ENCODE results near the gene FRY.

FRY gene

DNA sequence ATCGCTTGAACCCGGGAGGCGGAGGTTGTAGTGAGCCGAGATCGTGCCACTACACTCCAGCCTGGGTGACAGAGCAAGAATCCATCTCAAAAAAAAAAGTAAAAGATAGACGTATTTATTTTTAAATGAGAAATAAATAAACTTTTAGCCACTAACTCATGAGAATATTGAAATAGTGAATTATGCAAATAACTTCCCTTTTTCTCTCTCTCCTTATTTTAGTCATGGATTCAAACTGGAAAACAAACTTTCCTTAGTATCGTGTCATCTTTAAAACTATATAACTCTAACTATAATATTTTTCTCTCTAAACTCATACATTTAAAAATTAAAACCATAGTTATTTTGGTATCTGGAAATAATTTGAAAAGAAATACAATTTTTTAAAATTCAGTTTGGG lies 96.1 kb downstream of the FRY start:
- TF ChIP-seq ZNF274 (IDR thresholded peaks at IDR 0.05; ENCODE audit: low read depth, low read length) = no peak
- H3K4me3 ChIP-seq (ENCODE audit: low read length) = no peak overlapping the region

- no peak for TF ChIP-seq ZNF274 (IDR thresholded peaks at IDR 0.05; ENCODE audit: low read depth, low read length)
Measured at GRCh38 chr13:32134241-32135055, 102.9 kb downstream of the FRY start.

DNA sequence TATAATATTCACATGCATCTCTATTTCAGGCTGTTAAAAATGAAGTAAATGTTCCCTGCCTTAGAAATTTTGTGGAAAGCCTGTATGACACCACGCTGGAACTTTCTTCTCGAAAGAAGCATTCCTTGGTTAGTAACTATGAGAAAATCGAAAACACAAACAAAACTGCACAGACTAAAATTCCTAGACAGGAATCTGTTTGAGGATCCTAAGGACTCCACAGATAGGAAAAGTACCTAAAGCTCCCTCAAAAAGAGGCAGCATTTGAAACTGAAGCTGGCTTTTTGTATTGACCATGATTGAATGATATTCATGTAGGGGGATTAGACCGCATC lies 103.4 kb downstream of the FRY start:
- TF ChIP-seq ZNF274 (IDR thresholded peaks at IDR 0.05; ENCODE audit: low read depth, low read length) = no peak
- no peak overlapping the region for H3K4me3 ChIP-seq (ENCODE audit: low read length)

More at GRCh38 chr13:32134241-32135055, 102.9 kb downstream of the FRY start:
- no peak overlapping the region for H3K4me3 ChIP-seq (ENCODE audit: low read length)

DNA sequence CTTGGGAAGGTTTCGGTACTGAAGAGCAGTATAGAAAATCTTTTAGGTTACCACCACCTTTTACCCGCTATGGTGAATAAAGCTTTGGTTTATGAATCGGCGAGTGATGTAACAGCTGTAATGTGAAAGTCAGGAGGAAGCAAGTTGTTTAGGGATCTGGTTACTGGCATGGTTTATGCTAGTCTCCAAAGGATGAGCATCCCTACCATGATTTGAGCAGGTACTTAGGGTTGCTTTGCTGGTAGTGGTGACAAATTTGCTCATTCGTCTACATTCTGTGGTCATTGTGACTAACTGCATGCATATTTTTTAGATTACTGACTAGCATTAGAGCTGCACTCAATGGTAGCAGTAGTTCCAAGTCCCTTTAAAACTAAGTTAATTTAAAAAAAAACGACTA lies 104.1 kb downstream of the FRY start:
- no peak overlapping the region for H3K4me3 ChIP-seq (ENCODE audit: low read length)
- no peak for TF ChIP-seq ZNF274 (IDR thresholded peaks at IDR 0.05; ENCODE audit: low read depth, low read length)

GRCh38 chr13:32136061-32136460 lies 104.5 kb downstream of the FRY start:
- no peak for TF ChIP-seq ZNF274 (IDR thresholded peaks at IDR 0.05; ENCODE audit: low read depth, low read length)
- H3K4me3 ChIP-seq (ENCODE audit: low read length) = no peak overlapping the region

- H3K4me3 ChIP-seq (ENCODE audit: low read length) = no peak overlapping the region
- TF ChIP-seq ZNF274 (IDR thresholded peaks at IDR 0.05; ENCODE audit: low read depth, low read length) = no peak
Measured at GRCh38 chr13:32136716-32137115, 105.1 kb downstream of the FRY start.

GRCh38 chr13:32139251-32139650 lies 107.7 kb downstream of the FRY start:
- H3K4me3 ChIP-seq (ENCODE audit: low read length) = no peak overlapping the region
- no peak for TF ChIP-seq ZNF274 (IDR thresholded peaks at IDR 0.05; ENCODE audit: low read depth, low read length)

- no peak overlapping the region for H3K4me3 ChIP-seq (ENCODE audit: low read length)
- no peak for TF ChIP-seq ZNF274 (IDR thresholded peaks at IDR 0.05; ENCODE audit: low read depth, low read length)
Measured at GRCh38 chr13:32140109-32140508, 108.5 kb downstream of the FRY start.

- no peak for TF ChIP-seq ZNF274 (IDR thresholded peaks at IDR 0.05; ENCODE audit: low read depth, low read length)
- H3K4me3 ChIP-seq (ENCODE audit: low read length) = no peak overlapping the region
Measured at GRCh38 chr13:32141462-32141861, 109.9 kb downstream of the FRY start.

DNA sequence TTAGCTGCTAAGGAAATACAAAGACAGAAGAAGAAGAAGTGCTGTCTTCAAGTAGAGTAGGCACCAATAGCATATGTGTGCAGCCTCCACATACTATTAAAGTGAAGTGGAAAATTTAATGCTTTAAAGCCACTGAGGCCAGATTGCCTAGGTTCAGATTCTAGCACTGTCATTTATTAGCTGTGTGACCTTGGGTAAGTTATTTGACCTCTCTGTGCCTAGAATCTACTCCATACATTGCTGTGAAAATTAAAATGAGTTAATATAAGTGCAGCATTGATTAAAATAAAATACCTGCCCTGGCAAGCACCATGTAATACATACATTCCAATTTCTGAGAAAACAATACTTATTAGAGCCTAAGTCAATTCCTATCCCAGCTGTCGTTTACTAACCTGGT lies 110.5 kb downstream of the FRY start:
- no peak for TF ChIP-seq ZNF274 (IDR thresholded peaks at IDR 0.05; ENCODE audit: low read depth, low read length)
- H3K4me3 ChIP-seq (ENCODE audit: low read length) = no peak overlapping the region

- TF ChIP-seq ZNF274 (IDR thresholded peaks at IDR 0.05; ENCODE audit: low read depth, low read length) = no peak
- no peak overlapping the region for H3K4me3 ChIP-seq (ENCODE audit: low read length)
Measured at GRCh38 chr13:32142956-32143375, 111.4 kb downstream of the FRY start.

- TF ChIP-seq ZNF274 (IDR thresholded peaks at IDR 0.05; ENCODE audit: low read depth, low read length) = no peak
- no peak overlapping the region for H3K4me3 ChIP-seq (ENCODE audit: low read length)
Measured at GRCh38 chr13:32147193-32147592, 115.6 kb downstream of the FRY start.

GRCh38 chr13:32147976-32148375 lies 116.4 kb downstream of the FRY start:
- TF ChIP-seq ZNF274 (IDR thresholded peaks at IDR 0.05; ENCODE audit: low read depth, low read length) = no peak
- no peak overlapping the region for H3K4me3 ChIP-seq (ENCODE audit: low read length)

- no peak for TF ChIP-seq ZNF274 (IDR thresholded peaks at IDR 0.05; ENCODE audit: low read depth, low read length)
- no peak overlapping the region for H3K4me3 ChIP-seq (ENCODE audit: low read length)
Measured at GRCh38 chr13:32150239-32150638, 118.7 kb downstream of the FRY start.

DNA sequence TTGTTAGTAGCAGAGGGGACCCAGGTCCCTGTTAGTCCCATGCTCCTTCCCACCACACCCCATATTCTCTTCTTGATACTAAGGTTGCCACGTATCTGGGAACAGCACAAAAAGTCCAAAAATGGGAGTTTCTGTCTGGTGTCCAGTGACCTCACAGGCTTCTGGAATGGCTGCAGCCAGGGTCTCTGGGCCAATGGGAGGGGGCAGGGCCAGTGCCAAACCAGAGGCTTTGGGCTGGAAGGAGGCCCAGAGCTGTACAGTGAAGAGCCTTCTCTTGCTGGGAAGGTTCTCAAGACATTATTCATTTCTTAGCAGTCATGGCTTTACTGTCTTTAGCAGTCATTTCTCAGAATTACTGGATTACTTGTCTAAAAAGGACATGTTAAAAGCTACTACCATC lies 119.2 kb downstream of the FRY start:
- TF ChIP-seq ZNF274 (IDR thresholded peaks at IDR 0.05; ENCODE audit: low read depth, low read length) = no peak
- H3K4me3 ChIP-seq (ENCODE audit: low read length) = no peak overlapping the region

- H3K4me3 ChIP-seq (ENCODE audit: low read length) = no peak overlapping the region
- TF ChIP-seq ZNF274 (IDR thresholded peaks at IDR 0.05; ENCODE audit: low read depth, low read length) = no peak
Measured at GRCh38 chr13:32151240-32151639, 119.7 kb downstream of the FRY start.
